GM23338 (cell line): Measurements from ENCODE around the gene DCTN2. TPM values are rescaled to one million over a fixed set of nuclear protein-coding genes. Genes with fewer than 3 reads are reported as not detected.
A peak's percentile ranks its signal among the peaks of the same experiment; 100 is the strongest.

Source experiments
- ATAC-seq: fragments of 200-7000 bp; cut with Tn5 transposase; 3 replicates; pipeline ENCODE4 v1.9.1; 2020
- DNase-seq: peaks from one replicate; pipeline ENCODE4 v3.0.0-alpha.2; 2015; ENCODE audit warnings: low spot score
- H2AFZ ChIP-seq: fragments of 200-600 bp; sonication (generic); 2 replicates; pipeline ENCODE4 v1.8.0; 2016; ENCODE audit warnings: antibody characterized with exemption, mild to moderate bottlenecking, moderate library complexity
- H3F3A ChIP-seq: fragments of 200-600 bp; sonication (generic); replicated peaks from 2 replicates; pipeline ENCODE4 v1.8.0; 2017; ENCODE audit warnings: antibody characterized with exemption, mixed run types, low read depth
- H3K27ac ChIP-seq: fragments of 200-600 bp; sonication (generic); 2 replicates; pipeline ENCODE4 v1.6.1; 2016; ENCODE audit warnings: low read depth
- H3K27me3 ChIP-seq: fragments of 200-600 bp; sonication (generic); 2 replicates; pipeline ENCODE4 v1.8.0; 2016; ENCODE audit warnings: mild to moderate bottlenecking, mixed run types, moderate library complexity; ENCODE audit not compliant: insufficient read depth
- H3K36me3 ChIP-seq: fragments of 200-600 bp; sonication (generic); 2 replicates; pipeline ENCODE4 v1.8.0; 2016; ENCODE audit warnings: mild to moderate bottlenecking; ENCODE audit not compliant: insufficient read depth
- H3K4me1 ChIP-seq: fragments of 200-600 bp; sonication (generic); 2 replicates; pipeline ENCODE4 v1.8.0; 2016; ENCODE audit warnings: mild to moderate bottlenecking, moderate library complexity; ENCODE audit not compliant: insufficient read depth
- H3K4me2 ChIP-seq: fragments of 200-600 bp; sonication (generic); 2 replicates; pipeline ENCODE4 v1.7.1; 2017; ENCODE audit warnings: mixed run types
- H3K4me3 ChIP-seq: fragments of 200-600 bp; sonication (generic); 2 replicates; pipeline ENCODE4 v1.6.1; 2016; ENCODE audit warnings: mixed run types
- H3K79me2 ChIP-seq: fragments of 200-600 bp; sonication (generic); replicated peaks from 2 replicates; pipeline ENCODE4 v1.8.0; 2017; ENCODE audit warnings: mild to moderate bottlenecking; ENCODE audit not compliant: insufficient read depth
- H3K9me2 ChIP-seq: fragments of 200-600 bp; sonication (generic); 2 replicates; pipeline ENCODE4 v1.8.0; 2017; ENCODE audit not compliant: insufficient read depth
- H4K20me1 ChIP-seq: fragments of 200-600 bp; sonication (generic); replicated peaks from 2 replicates; pipeline ENCODE4 v1.8.0; 2017; ENCODE audit warnings: mild to moderate bottlenecking; ENCODE audit not compliant: insufficient read depth
- H3K27ac Mint-ChIP-seq: 2 replicates; pipeline ENCODE4 v1.8.0; 2020; ENCODE audit warnings: inconsistent platforms, mild to moderate bottlenecking, moderate library complexity, mixed read lengths
- H3K27me3 Mint-ChIP-seq: 3 replicates; pipeline ENCODE4 v1.8.0; 2022; ENCODE audit warnings: low read depth, mild to moderate bottlenecking, moderate library complexity, mixed read lengths, inconsistent platforms; ENCODE audit not compliant: insufficient read depth, poor library complexity
- H3K36me3 Mint-ChIP-seq: 3 replicates; pipeline ENCODE4 v1.8.0; 2021; ENCODE audit warnings: low read depth, mild to moderate bottlenecking, inconsistent platforms, moderate library complexity, mixed read lengths
- H3K4me1 Mint-ChIP-seq: 3 replicates; pipeline ENCODE4 v1.8.0; 2020; ENCODE audit warnings: mild to moderate bottlenecking, inconsistent platforms, mixed read lengths
- H3K4me3 Mint-ChIP-seq: 3 replicates; pipeline ENCODE4 v1.8.0; 2021; ENCODE audit warnings: moderate library complexity, mild to moderate bottlenecking, inconsistent platforms, mixed read lengths
- H3K9me3 Mint-ChIP-seq: 3 replicates; pipeline ENCODE4 v1.8.0; 2020; ENCODE audit warnings: moderate library complexity, mild to moderate bottlenecking, inconsistent platforms, mixed read lengths
- CREB1 ChIP-seq: fragments of 250-450 bp; sonication (Bioruptor Pico); IDR thresholded peaks from 2 replicates; pipeline ENCODE4 v1.5.0; 2020; ENCODE audit warnings: low read depth, mild to moderate bottlenecking, moderate library complexity
- EZH2 ChIP-seq: fragments of 200-600 bp; sonication (generic); IDR thresholded peaks from one replicate; pipeline ENCODE4 v1.8.0; 2017; ENCODE audit warnings: antibody characterized with exemption, mild to moderate bottlenecking, low read depth; ENCODE audit not compliant: unreplicated experiment
- EZH2phosphoT487 ChIP-seq: fragments of 200-600 bp; sonication (generic); IDR thresholded peaks from one replicate; pipeline ENCODE4 v1.8.1; 2018; ENCODE audit warnings: antibody characterized with exemption; ENCODE audit not compliant: unreplicated experiment
- NANOG ChIP-seq: IDR thresholded peaks from 2 replicates; pipeline ENCODE4 v1.6.1; 2016; ENCODE audit warnings: antibody characterized with exemption, borderline replicate concordance
- POLR2AphosphoS5 ChIP-seq: IDR thresholded peaks from 2 replicates; pipeline ENCODE4 v1.6.1; 2016; ENCODE audit warnings: antibody characterized with exemption, low read depth
- polyA plus RNA-seq: library from polyadenylated mRNA; unstranded; fragments of >200 nt; fragmentation: Nextera tagmentation; extraction: Ambion mirVana; gene quantifications from 2 replicates; pipeline ENCODE4 v1.2.1, GENCODE V29; 2016
- total RNA-seq: library from RNA; depleted of rRNA; stranded (reverse); fragments of >200 nt; shearing (Covaris generic); gene quantifications from 2 replicates; pipeline ENCODE4 v1.2.3, GENCODE V29; 2014
- TF ChIP-seq, protein P1 (sequence below): IDR thresholded peaks from one replicate; pipeline ENCODE4 v1.6.1; 2018; ENCODE audit warnings: antibody characterized with exemption; ENCODE audit not compliant: unreplicated experiment
- TF ChIP-seq, protein P2 (sequence below): IDR thresholded peaks from 2 replicates; pipeline ENCODE4 v1.6.1; 2016; ENCODE audit warnings: antibody characterized with exemption
- TF ChIP-seq, protein P3 (sequence below), 2 experiments: fragments of 200-600 bp in 1 of 2; sonication (generic) in 1 of 2; conservative IDR thresholded peaks; 2 replicates each; pipeline versions ENCODE4 v1.5.1 to v1.6.1; 2016 to 2017; ENCODE audit warnings: antibody characterized with exemption in 2 of 2, low read depth in 2 of 2, mild to moderate bottlenecking in 2 of 2, moderate library complexity in 1 of 2

DCTN2 gene
- total and polyA plus RNA-seq, 2 experiments from 2014 or later = 56.1 to 157 TPM

DNA sequence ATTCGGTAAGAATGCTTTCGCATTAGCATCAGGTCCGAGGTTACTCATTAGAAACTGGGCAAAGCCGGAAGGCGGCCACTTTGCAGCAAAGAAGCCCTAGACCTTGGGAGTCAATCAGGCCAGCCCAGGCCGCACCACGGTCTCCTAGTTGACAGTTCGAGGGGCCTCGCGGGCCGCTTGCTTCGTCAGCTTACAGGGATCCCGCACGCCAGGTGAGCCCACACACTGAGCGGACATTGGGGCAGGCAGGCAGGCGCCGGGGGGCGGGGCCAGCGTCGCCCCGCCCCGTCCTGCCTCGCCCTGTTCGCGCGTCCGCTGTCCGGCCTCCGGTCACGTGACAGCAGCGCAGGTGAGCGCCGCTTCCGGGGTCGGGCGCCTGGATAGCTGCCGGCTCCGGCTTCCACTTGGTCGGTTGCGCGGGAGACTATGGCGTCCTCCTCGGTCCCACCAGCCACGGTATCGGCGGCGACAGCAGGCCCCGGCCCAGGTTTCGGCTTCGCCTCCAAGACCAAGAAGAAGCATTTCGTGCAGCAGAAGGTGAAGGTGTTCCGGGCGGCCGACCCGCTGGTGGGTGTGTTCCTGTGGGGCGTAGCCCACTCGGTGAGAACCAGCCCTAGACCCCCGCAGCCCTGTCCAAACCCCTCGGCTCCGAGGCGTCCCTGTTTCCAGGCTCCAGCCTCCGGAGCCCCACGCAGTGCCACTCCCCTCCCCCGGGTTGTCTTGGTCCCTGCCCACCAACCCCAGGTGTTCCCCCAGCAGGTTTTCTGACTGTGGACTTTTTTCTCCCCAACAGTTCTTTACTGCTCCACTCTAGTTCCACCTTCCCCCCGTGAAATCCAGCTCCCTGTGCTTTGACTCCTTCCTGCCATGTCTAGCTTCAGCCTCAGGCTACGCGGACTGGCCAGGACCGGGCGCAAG lies 44.1 kb upstream of the DCTN2 start, which contains the start of gene PIP4K2C:
Gene PIP4K2C (plus strand): TSS at position 329 of the 918 bp plus-strand sequence. CDS start 98 bp downstream, at position 427.
- H3K9me2 ChIP-seq = no peaks in the 10 kb centered on the region
- H3K36me3 ChIP-seq = 0 out of 2 replicates have a peak, but pooled peaks cover 6% of the 10 kb centered on the region
- no peak for TF ChIP-seq EZH2phosphoT487
- TF ChIP-seq POLR2AphosphoS5 = peak; percentile 72
- TF ChIP-seq, protein P1, sequence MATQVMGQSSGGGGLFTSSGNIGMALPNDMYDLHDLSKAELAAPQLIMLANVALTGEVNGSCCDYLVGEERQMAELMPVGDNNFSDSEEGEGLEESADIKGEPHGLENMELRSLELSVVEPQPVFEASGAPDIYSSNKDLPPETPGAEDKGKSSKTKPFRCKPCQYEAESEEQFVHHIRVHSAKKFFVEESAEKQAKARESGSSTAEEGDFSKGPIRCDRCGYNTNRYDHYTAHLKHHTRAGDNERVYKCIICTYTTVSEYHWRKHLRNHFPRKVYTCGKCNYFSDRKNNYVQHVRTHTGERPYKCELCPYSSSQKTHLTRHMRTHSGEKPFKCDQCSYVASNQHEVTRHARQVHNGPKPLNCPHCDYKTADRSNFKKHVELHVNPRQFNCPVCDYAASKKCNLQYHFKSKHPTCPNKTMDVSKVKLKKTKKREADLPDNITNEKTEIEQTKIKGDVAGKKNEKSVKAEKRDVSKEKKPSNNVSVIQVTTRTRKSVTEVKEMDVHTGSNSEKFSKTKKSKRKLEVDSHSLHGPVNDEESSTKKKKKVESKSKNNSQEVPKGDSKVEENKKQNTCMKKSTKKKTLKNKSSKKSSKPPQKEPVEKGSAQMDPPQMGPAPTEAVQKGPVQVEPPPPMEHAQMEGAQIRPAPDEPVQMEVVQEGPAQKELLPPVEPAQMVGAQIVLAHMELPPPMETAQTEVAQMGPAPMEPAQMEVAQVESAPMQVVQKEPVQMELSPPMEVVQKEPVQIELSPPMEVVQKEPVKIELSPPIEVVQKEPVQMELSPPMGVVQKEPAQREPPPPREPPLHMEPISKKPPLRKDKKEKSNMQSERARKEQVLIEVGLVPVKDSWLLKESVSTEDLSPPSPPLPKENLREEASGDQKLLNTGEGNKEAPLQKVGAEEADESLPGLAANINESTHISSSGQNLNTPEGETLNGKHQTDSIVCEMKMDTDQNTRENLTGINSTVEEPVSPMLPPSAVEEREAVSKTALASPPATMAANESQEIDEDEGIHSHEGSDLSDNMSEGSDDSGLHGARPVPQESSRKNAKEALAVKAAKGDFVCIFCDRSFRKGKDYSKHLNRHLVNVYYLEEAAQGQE = peak; percentile 16
- peak; percentile 65 for TF ChIP-seq CREB1 (CRISPR knock-in tag)
- no peak for TF ChIP-seq EZH2
- TF ChIP-seq NANOG = no peak
- TF ChIP-seq, protein P2, sequence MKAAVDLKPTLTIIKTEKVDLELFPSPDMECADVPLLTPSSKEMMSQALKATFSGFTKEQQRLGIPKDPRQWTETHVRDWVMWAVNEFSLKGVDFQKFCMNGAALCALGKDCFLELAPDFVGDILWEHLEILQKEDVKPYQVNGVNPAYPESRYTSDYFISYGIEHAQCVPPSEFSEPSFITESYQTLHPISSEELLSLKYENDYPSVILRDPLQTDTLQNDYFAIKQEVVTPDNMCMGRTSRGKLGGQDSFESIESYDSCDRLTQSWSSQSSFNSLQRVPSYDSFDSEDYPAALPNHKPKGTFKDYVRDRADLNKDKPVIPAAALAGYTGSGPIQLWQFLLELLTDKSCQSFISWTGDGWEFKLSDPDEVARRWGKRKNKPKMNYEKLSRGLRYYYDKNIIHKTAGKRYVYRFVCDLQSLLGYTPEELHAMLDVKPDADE = peak; percentile 59
- TF ChIP-seq, protein P3, sequence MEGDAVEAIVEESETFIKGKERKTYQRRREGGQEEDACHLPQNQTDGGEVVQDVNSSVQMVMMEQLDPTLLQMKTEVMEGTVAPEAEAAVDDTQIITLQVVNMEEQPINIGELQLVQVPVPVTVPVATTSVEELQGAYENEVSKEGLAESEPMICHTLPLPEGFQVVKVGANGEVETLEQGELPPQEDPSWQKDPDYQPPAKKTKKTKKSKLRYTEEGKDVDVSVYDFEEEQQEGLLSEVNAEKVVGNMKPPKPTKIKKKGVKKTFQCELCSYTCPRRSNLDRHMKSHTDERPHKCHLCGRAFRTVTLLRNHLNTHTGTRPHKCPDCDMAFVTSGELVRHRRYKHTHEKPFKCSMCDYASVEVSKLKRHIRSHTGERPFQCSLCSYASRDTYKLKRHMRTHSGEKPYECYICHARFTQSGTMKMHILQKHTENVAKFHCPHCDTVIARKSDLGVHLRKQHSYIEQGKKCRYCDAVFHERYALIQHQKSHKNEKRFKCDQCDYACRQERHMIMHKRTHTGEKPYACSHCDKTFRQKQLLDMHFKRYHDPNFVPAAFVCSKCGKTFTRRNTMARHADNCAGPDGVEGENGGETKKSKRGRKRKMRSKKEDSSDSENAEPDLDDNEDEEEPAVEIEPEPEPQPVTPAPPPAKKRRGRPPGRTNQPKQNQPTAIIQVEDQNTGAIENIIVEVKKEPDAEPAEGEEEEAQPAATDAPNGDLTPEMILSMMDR (conservative IDR thresholded peaks at IDR 0.05; ENCODE audit: low read depth in 2 of 2) = no peak
- H3K36me3 Mint-ChIP-seq = peaks cover 10% of the 10 kb centered on the region
- H3K27ac Mint-ChIP-seq = peak within 1 kb of the TSS; percentile 72
- H3K4me2 ChIP-seq = peak within 1 kb of the TSS; percentile 97
- peaks cover 14% of the 10 kb centered on the region for H3K4me1 Mint-ChIP-seq
- peak; percentile 94 for DNase-seq
- peak within 1 kb of the TSS; percentile 89 for H2AFZ ChIP-seq
- peaks cover 17% of the 10 kb centered on the region for H3K27me3 Mint-ChIP-seq
- ATAC-seq = peak; percentile 93
- H3K4me1 ChIP-seq = peaks cover 13% of the 10 kb centered on the region
- H3K4me3 ChIP-seq = peak within 1 kb of the TSS; percentile 98
- H3K9me3 Mint-ChIP-seq = no peaks in the 10 kb centered on the region
- H3K27me3 ChIP-seq = 0 out of 2 replicates have a peak, but pooled peaks cover 8% of the 10 kb centered on the region
- H4K20me1 ChIP-seq = peaks cover 4% of the 10 kb centered on the region
- H3K4me3 Mint-ChIP-seq = peak within 1 kb of the TSS; percentile 92
- H3K27ac ChIP-seq = peak within 1 kb of the TSS; percentile 81; the same call in 1 of the 2 replicates
- peaks cover 22% of the 10 kb centered on the region for H3K79me2 ChIP-seq
- peaks cover 11% of the 10 kb centered on the region for H3F3A ChIP-seq
